IPS DF 6.9 (cell line): Measurements from ENCODE around the gene THADA.

Source experiments
- DNase-seq: peaks from one replicate; pipeline ENCODE4 v3.0.0-alpha.2; 2013; ENCODE audit warnings: low read depth, low spot score
- H3K27ac ChIP-seq: one replicate; pipeline ENCODE4 v1.5.1; 2013; ENCODE audit warnings: low read length, control low read depth
- H3K27me3 ChIP-seq: 2 replicates; pipeline ENCODE4 v1.6.1; 2013; ENCODE audit warnings: mild to moderate bottlenecking, low read length; ENCODE audit not compliant: control insufficient read depth, insufficient read depth
- H3K36me3 ChIP-seq: 2 replicates; pipeline ENCODE4 v1.6.1; 2013; ENCODE audit warnings: low read length; ENCODE audit not compliant: control insufficient read depth, insufficient read depth
- H3K4me1 ChIP-seq: 2 replicates; pipeline ENCODE4 v1.6.1; 2013; ENCODE audit warnings: low read length; ENCODE audit not compliant: control insufficient read depth, insufficient read depth
- H3K4me3 ChIP-seq: 2 replicates; pipeline ENCODE4 v1.5.1; 2013; ENCODE audit warnings: mild to moderate bottlenecking, low read length
- H3K9me3 ChIP-seq: 2 replicates; pipeline ENCODE4 v1.6.1; 2013; ENCODE audit warnings: low read length, inconsistent platforms; ENCODE audit not compliant: control insufficient read depth, insufficient read depth
- WGBS: extraction: QIAGEN DNeasy Blood & Tissue Kit; methylation state at CpG from one replicate; pipeline ENCODE4 v1.1.7; 2013; ENCODE audit warnings: mixed read lengths, missing lambda C conversion rate; ENCODE audit not compliant: insufficient read length, insufficient coverage; 5-methylcytosine and 5-hydroxymethylcytosine counted together

THADA gene

GRCh38 chr2:43255296-43255910 lies 340.4 kb downstream of the THADA start:
- Histone ChIP-seq H3K27me3 (no peaks in the 10 kb centered on the region), H3K27ac (no peak overlapping the region), H3K9me3 (no peaks in the 10 kb centered on the region), H3K4me3 (no peak overlapping the region), H3K4me1 (no peaks in the 10 kb centered on the region), H3K36me3 (no peaks in the 10 kb centered on the region)
- no CpG with 5 or more reads among the region's 8 CpGs for WGBS
- DNase-seq, result no peak

GRCh38 chr2:43254331-43254730 lies 341.5 kb downstream of the THADA start:
- Histone ChIP-seq H3K36me3 (no peaks in the 10 kb centered on the region), H3K27me3 (no peaks in the 10 kb centered on the region), H3K4me1 (no peaks in the 10 kb centered on the region), H3K27ac (no peak overlapping the region), H3K9me3 (no peaks in the 10 kb centered on the region), H3K4me3 (no peak overlapping the region)
- no peak for DNase-seq
- 100% methylated on average over 2 of the region's 5 CpGs for WGBS

- Histone ChIP-seq H3K9me3 (no peaks in the 10 kb centered on the region), H3K4me3 (no peak overlapping the region), H3K36me3 (no peaks in the 10 kb centered on the region), H3K4me1 (no peaks in the 10 kb centered on the region), H3K27me3 (no peaks in the 10 kb centered on the region), H3K27ac (no peak overlapping the region)
- DNase-seq, result no peak
- WGBS, result no CpG with 5 or more reads among the region's 5 CpGs
These were observed 344.6 kb downstream of the THADA start for GRCh38 chr2:43251171-43251731.

- Histone ChIP-seq H3K9me3 (no peaks in the 10 kb centered on the region), H3K4me1 (no peaks in the 10 kb centered on the region), H3K27me3 (no peaks in the 10 kb centered on the region), H3K27ac (no peak overlapping the region), H3K36me3 (no peaks in the 10 kb centered on the region), H3K4me3 (no peak overlapping the region)
- no peak for DNase-seq
- no CpG with 5 or more reads among the region's 2 CpGs for WGBS
These were observed 345.8 kb downstream of the THADA start for GRCh38 chr2:43250015-43250414.

- WGBS, result no CpG with 5 or more reads among the region's 7 CpGs
These were observed 347.2 kb downstream of the THADA start for GRCh38 chr2:43248621-43249020.

GRCh38 chr2:43246641-43247040 lies 349.2 kb downstream of the THADA start:
- no CpG with 5 or more reads among the region's 3 CpGs for WGBS
- H3K4me1 ChIP-seq, result 0 out of 2 replicates have a peak, but pooled peaks cover 1% of the 10 kb centered on the region
- no peaks in the 10 kb centered on the region; the same call in 1 of the 2 replicates for H3K36me3 ChIP-seq
- H3K27me3 ChIP-seq, result no peaks in the 10 kb centered on the region
- no peak overlapping the region for H3K4me3 ChIP-seq
- H3K27ac ChIP-seq, result no peak overlapping the region
- H3K9me3 ChIP-seq, result no peaks in the 10 kb centered on the region
- no peak for DNase-seq

More at GRCh38 chr2:43248621-43249020, 347.2 kb downstream of the THADA start:
- no peak for DNase-seq
- Histone ChIP-seq H3K27me3 (no peaks in the 10 kb centered on the region), H3K27ac (no peak overlapping the region), H3K4me3 (no peak overlapping the region), H3K4me1 (no peaks in the 10 kb centered on the region), H3K9me3 (no peaks in the 10 kb centered on the region), H3K36me3 (no peaks in the 10 kb centered on the region)

- H3K9me3 ChIP-seq, result no peaks in the 10 kb centered on the region
- H3K27ac ChIP-seq, result no peak overlapping the region
- no peaks in the 10 kb centered on the region; the same call in 1 of the 2 replicates for H3K36me3 ChIP-seq
- WGBS, result no CpG with 5 or more reads among the region's 10 CpGs
- DNase-seq, result no peak
- H3K4me1 ChIP-seq, result 0 out of 2 replicates have a peak, but pooled peaks cover 1% of the 10 kb centered on the region
- H3K4me3 ChIP-seq, result no peak overlapping the region
- no peaks in the 10 kb centered on the region for H3K27me3 ChIP-seq
These were observed 354.3 kb downstream of the THADA start for GRCh38 chr2:43241558-43241957.

GRCh38 chr2:43240766-43241150 lies 355.1 kb downstream of the THADA start:
- no peaks in the 10 kb centered on the region; the same call in 1 of the 2 replicates for H3K36me3 ChIP-seq
- no peaks in the 10 kb centered on the region for H3K27me3 ChIP-seq
- no CpG with 5 or more reads among the region's 5 CpGs for WGBS
- no peaks in the 10 kb centered on the region for H3K9me3 ChIP-seq
- no peak overlapping the region for H3K27ac ChIP-seq
- H3K4me3 ChIP-seq, result no peak overlapping the region
- 0 out of 2 replicates have a peak, but pooled peaks cover 1% of the 10 kb centered on the region for H3K4me1 ChIP-seq
- no peak for DNase-seq

- Histone ChIP-seq H3K4me1 (0 out of 2 replicates have a peak, but pooled peaks cover 1% of the 10 kb centered on the region), H3K36me3 (no peaks in the 10 kb centered on the region; the same call in 1 of the 2 replicates), H3K9me3 (no peaks in the 10 kb centered on the region), H3K27ac (no peak overlapping the region), H3K27me3 (no peaks in the 10 kb centered on the region), H3K4me3 (no peak overlapping the region)
- WGBS, result no CpG with 5 or more reads among the region's 13 CpGs
- no peak for DNase-seq
These were observed 355.7 kb downstream of the THADA start for GRCh38 chr2:43239981-43240765.

GRCh38 chr2:43238813-43239212 lies 357.0 kb downstream of the THADA start:
- no peaks in the 10 kb centered on the region for H3K27me3 ChIP-seq
- 0 out of 2 replicates have a peak, but pooled peaks cover 1% of the 10 kb centered on the region for H3K4me1 ChIP-seq
- no CpG with 5 or more reads among the region's 3 CpGs for WGBS
- H3K27ac ChIP-seq, result no peak overlapping the region
- H3K36me3 ChIP-seq, result no peaks in the 10 kb centered on the region; the same call in 1 of the 2 replicates
- H3K9me3 ChIP-seq, result no peaks in the 10 kb centered on the region
- no peak for DNase-seq
- H3K4me3 ChIP-seq, result no peak overlapping the region
